Stimulated activated naive CD8-positive, alpha-beta T cell treated with anti-CD3 and anti-CD28 coated beads, Interleukin-15, amount 100 ng/mL, for 72 hours (primary cell): ENCODE results near the gene LTB4R.

Experiments used
- ATAC-seq: fragments of 150-1000 bp; cut with Tn5 transposase; 2 replicates; pipeline ENCODE4 v1.10.0; 2021; ENCODE audit warnings: mild to moderate bottlenecking, moderate library complexity
- DNase-seq, 2 donors: peaks; one replicate each; pipeline ENCODE4 v3.0.0; 2021 to 2022
- H3K27ac Mint-ChIP-seq, 2 donors: one replicate each; pipeline ENCODE4 v1.8.0; 2022; ENCODE audit warnings: mild to moderate bottlenecking in 2 of 2, mixed read lengths in 2 of 2, moderate library complexity in 2 of 2
- H3K27me3 Mint-ChIP-seq: one replicate; pipeline ENCODE4 v1.8.0; 2022; ENCODE audit warnings: mixed read lengths
- H3K4me1 Mint-ChIP-seq: one replicate; pipeline ENCODE4 v1.8.0; 2022; ENCODE audit warnings: mild to moderate bottlenecking, mixed read lengths
- H3K4me3 Mint-ChIP-seq, 2 donors: one replicate each; pipeline ENCODE4 v1.8.0; 2022; ENCODE audit warnings: mild to moderate bottlenecking in 2 of 2, mixed read lengths in 2 of 2, moderate library complexity in 1 of 2
- H3K9me3 Mint-ChIP-seq, 2 donors: one replicate each; pipeline ENCODE4 v1.8.0; 2022; ENCODE audit warnings: mixed read lengths in 2 of 2

The LTB4R gene

GRCh38 chr14:24289649-24290280 is 21.5 kb upstream of the LTB4R start:
- no peak overlapping the region for H3K27ac Mint-ChIP-seq
- peaks cover 59% of the 10 kb centered on the region for H3K4me1 Mint-ChIP-seq
- DNase-seq: peak; percentile 68 to 84

GRCh38 chr14:24290746-24291145 is 20.6 kb upstream of the LTB4R start:
- H3K27me3 Mint-ChIP-seq: no peaks in the 10 kb centered on the region
- no peaks in the 10 kb centered on the region for H3K9me3 Mint-ChIP-seq
- ATAC-seq (no peak), DNase-seq (no peak)
- H3K4me3 Mint-ChIP-seq: no peak overlapping the region
- H3K4me1 Mint-ChIP-seq: peaks cover 53% of the 10 kb centered on the region
- H3K27ac Mint-ChIP-seq: no peak overlapping the region

More at GRCh38 chr14:24289649-24290280, 21.5 kb upstream of the LTB4R start:
- Mint-ChIP-seq H3K4me3 (peak overlapping the region; percentile 38 to 59), H3K27me3 (no peaks in the 10 kb centered on the region), H3K9me3 (no peaks in the 10 kb centered on the region)
- peak; percentile 100 for ATAC-seq

GRCh38 chr14:24291446-24292117 is 19.7 kb upstream of the LTB4R start:
- Mint-ChIP-seq H3K27ac (no peak overlapping the region), H3K4me3 (no peak overlapping the region), H3K27me3 (no peaks in the 10 kb centered on the region), H3K4me1 (peaks cover 62% of the 10 kb centered on the region), H3K9me3 (no peaks in the 10 kb centered on the region)
- ATAC-seq (no peak), DNase-seq (no peak)

GRCh38 chr14:24292118-24292807 is 19.0 kb upstream of the LTB4R start:
- DNase-seq (no peak), ATAC-seq (no peak)
- H3K4me3 Mint-ChIP-seq: no peak overlapping the region
- no peaks in the 10 kb centered on the region for H3K9me3 Mint-ChIP-seq
- H3K27ac Mint-ChIP-seq: no peak overlapping the region
- H3K27me3 Mint-ChIP-seq: no peaks in the 10 kb centered on the region
- peaks cover 64% of the 10 kb centered on the region for H3K4me1 Mint-ChIP-seq

- Mint-ChIP-seq H3K4me1 (peaks cover 64% of the 10 kb centered on the region), H3K27ac (no peak overlapping the region), H3K27me3 (no peaks in the 10 kb centered on the region), H3K9me3 (no peaks in the 10 kb centered on the region), H3K4me3 (no peak overlapping the region)
- DNase-seq (no peak), ATAC-seq (no peak)
Measured at GRCh38 chr14:24293525-24293924, 17.8 kb upstream of the LTB4R start.

- Mint-ChIP-seq H3K9me3 (no peaks in the 10 kb centered on the region), H3K4me1 (peaks cover 59% of the 10 kb centered on the region)
Measured at GRCh38 chr14:24296341-24297157, 14.8 kb upstream of the LTB4R start.

GRCh38 chr14:24297190-24297964 is 13.9 kb upstream of the LTB4R start:
- no peaks in the 10 kb centered on the region for H3K27me3 Mint-ChIP-seq
- peak overlapping the region; percentile 2 to 13 for H3K4me3 Mint-ChIP-seq
- no peak for DNase-seq
- peak overlapping the region; percentile 1 to 35 for H3K27ac Mint-ChIP-seq
- H3K9me3 Mint-ChIP-seq: no peaks in the 10 kb centered on the region
- peaks cover 59% of the 10 kb centered on the region for H3K4me1 Mint-ChIP-seq
- peak; percentile 44 for ATAC-seq

More at GRCh38 chr14:24296341-24297157, 14.8 kb upstream of the LTB4R start:
- H3K4me3 Mint-ChIP-seq: peak overlapping the region; percentile 32 to 41
- ATAC-seq: peak; percentile 91
- H3K27me3 Mint-ChIP-seq: no peaks in the 10 kb centered on the region
- peak overlapping the region; percentile 81 to 97 for H3K27ac Mint-ChIP-seq
- DNase-seq: peak; percentile 73 to 86

- Mint-ChIP-seq H3K27ac (peak overlapping the region; percentile 92), H3K4me3 (peak overlapping the region; percentile 88 to 89), H3K4me1 (peaks cover 62% of the 10 kb centered on the region), H3K9me3 (no peaks in the 10 kb centered on the region), H3K27me3 (no peaks in the 10 kb centered on the region)
- DNase-seq (no peak), ATAC-seq (peak; percentile 3)
Measured at GRCh38 chr14:24298892-24299254, 12.4 kb upstream of the LTB4R start.

- DNase-seq (peak; percentile 90 to 91), ATAC-seq (peak; percentile 82)
- H3K4me1 Mint-ChIP-seq: peaks cover 62% of the 10 kb centered on the region
- no peaks in the 10 kb centered on the region for H3K9me3 Mint-ChIP-seq
- H3K27me3 Mint-ChIP-seq: no peaks in the 10 kb centered on the region
- H3K27ac Mint-ChIP-seq: peak within 1 kb of the TSS; percentile 92
- H3K4me3 Mint-ChIP-seq: peak within 1 kb of the TSS; percentile 88 to 89
Measured at GRCh38 chr14:24299255-24300191, 11.8 kb upstream of the LTB4R start, which contains the start of the genes DHRS1 and NOP9. Gene DHRS1, minus strand, starts transcription at chr14:24299780. Its CDS starts 674 bp downstream, at chr14:24299106. Gene NOP9, plus strand, starts transcription at chr14:24299850. Its CDS starts 105 bp downstream, at chr14:24299955.

GRCh38 chr14:24300326-24300980 is 10.8 kb upstream of the LTB4R start:
- DNase-seq (no peak), ATAC-seq (no peak)
- Mint-ChIP-seq H3K27me3 (no peaks in the 10 kb centered on the region), H3K27ac (peak overlapping the region in 1 of 2 donors; percentile 92), H3K9me3 (no peaks in the 10 kb centered on the region), H3K4me1 (peaks cover 62% of the 10 kb centered on the region), H3K4me3 (peak overlapping the region; percentile 88 to 89)

- DNase-seq (no peak), ATAC-seq (no peak)
- H3K4me3 Mint-ChIP-seq: no peak overlapping the region
- peaks cover 44% of the 10 kb centered on the region for H3K4me1 Mint-ChIP-seq
- no peaks in the 10 kb centered on the region for H3K9me3 Mint-ChIP-seq
- H3K27me3 Mint-ChIP-seq: no peaks in the 10 kb centered on the region
- no peak overlapping the region for H3K27ac Mint-ChIP-seq
Measured at GRCh38 chr14:24304019-24304387, 7.3 kb upstream of the LTB4R start.

- no peaks in the 10 kb centered on the region for H3K9me3 Mint-ChIP-seq
- no peak overlapping the region for H3K4me3 Mint-ChIP-seq
- H3K27me3 Mint-ChIP-seq: no peaks in the 10 kb centered on the region
- peak overlapping the region in 1 of 2 donors; percentile 16 for H3K27ac Mint-ChIP-seq
- no peak for DNase-seq
- peaks cover 47% of the 10 kb centered on the region for H3K4me1 Mint-ChIP-seq
- no peak for ATAC-seq
Measured at GRCh38 chr14:24307156-24307574, 4.1 kb upstream of the LTB4R start.

- no peaks in the 10 kb centered on the region for H3K9me3 Mint-ChIP-seq
- H3K4me3 Mint-ChIP-seq: no peak within 1 kb of the TSS
- no peaks in the 10 kb centered on the region for H3K27me3 Mint-ChIP-seq
- ATAC-seq: peak; percentile 3
- peak; percentile 54 to 62 for DNase-seq
- H3K4me1 Mint-ChIP-seq: peaks cover 47% of the 10 kb centered on the region
- peak within 1 kb of the TSS in 1 of 2 donors; percentile 16 for H3K27ac Mint-ChIP-seq
Measured at GRCh38 chr14:24307575-24308341, 3.5 kb upstream of the LTB4R start, which contains the start of gene CIDEB. Gene CIDEB, minus strand, starts transcription at chr14:24307977. Its CDS starts 119 bp downstream, at chr14:24307858.
